Measurements from ENCODE around the gene CDH4.

CDH4 gene

GRCh38 chr20:61361501-61361900 lies 109.4 kb downstream of the CDH4 start:
- H3K36me3 ChIP-seq (ENCODE audit: insufficient read depth, low read length): no peaks in the 10 kb centered on the region
- no peak overlapping the region for H3K4me3 ChIP-seq (ENCODE audit: low read depth in 1 of 2, low read length in 2 of 2)
- peaks cover 4% of the 10 kb centered on the region for H3K4me1 ChIP-seq (ENCODE audit: insufficient read depth, low read length)
- no peaks in the 10 kb centered on the region for H3K9me3 ChIP-seq (ENCODE audit: low read length)
- H3K9ac ChIP-seq (ENCODE audit: low read length): no peak overlapping the region
- no peak overlapping the region for H3K27ac ChIP-seq (ENCODE audit: low read depth, low read length)
- H3K27me3 ChIP-seq (ENCODE audit: control insufficient read depth in 1 of 2, insufficient read depth in 2 of 2, low read length in 2 of 2): peaks cover 6 to 10% of the 10 kb centered on the region in 2 donors

GRCh38 chr20:61364147-61364546 lies 112.1 kb downstream of the CDH4 start:
- no peaks in the 10 kb centered on the region for H3K4me1 ChIP-seq (ENCODE audit: insufficient read depth, low read length)
- H3K27me3 ChIP-seq (ENCODE audit: control insufficient read depth in 1 of 2, insufficient read depth in 2 of 2, low read length in 2 of 2): peaks cover 0 to 10% of the 10 kb centered on the region in 2 donors
- H3K27ac ChIP-seq (ENCODE audit: low read depth, low read length): no peak overlapping the region
- H3K9me3 ChIP-seq (ENCODE audit: low read length): no peaks in the 10 kb centered on the region
- no peaks in the 10 kb centered on the region for H3K36me3 ChIP-seq (ENCODE audit: insufficient read depth, low read length)
- no peak overlapping the region for H3K9ac ChIP-seq (ENCODE audit: low read length)
- H3K4me3 ChIP-seq (ENCODE audit: low read depth in 1 of 2, low read length in 2 of 2): no peak overlapping the region

- Histone ChIP-seq H3K27me3 (ENCODE audit: control insufficient read depth in 1 of 2, insufficient read depth in 2 of 2, low read length in 2 of 2) (peaks cover 0 to 5% of the 10 kb centered on the region in 2 donors), H3K9me3 (ENCODE audit: low read length) (no peaks in the 10 kb centered on the region), H3K36me3 (ENCODE audit: insufficient read depth, low read length) (no peaks in the 10 kb centered on the region), H3K4me3 (ENCODE audit: low read depth in 1 of 2, low read length in 2 of 2) (no peak overlapping the region), H3K4me1 (ENCODE audit: insufficient read depth, low read length) (no peaks in the 10 kb centered on the region), H3K9ac (ENCODE audit: low read length) (no peak overlapping the region), H3K27ac (ENCODE audit: low read depth, low read length) (no peak overlapping the region)
These were observed 114.9 kb downstream of the CDH4 start for GRCh38 chr20:61366914-61367313.

- no peak overlapping the region for H3K9ac ChIP-seq (ENCODE audit: low read length)
- H3K4me1 ChIP-seq (ENCODE audit: insufficient read depth, low read length): no peaks in the 10 kb centered on the region
These were observed 117.9 kb downstream of the CDH4 start for GRCh38 chr20:61369731-61370520.

GRCh38 chr20:61370841-61371303 lies 118.8 kb downstream of the CDH4 start:
- H3K27me3 ChIP-seq (ENCODE audit: control insufficient read depth in 1 of 2, insufficient read depth in 2 of 2, low read length in 2 of 2): peaks cover 0 to 13% of the 10 kb centered on the region in 2 donors
- H3K27ac ChIP-seq (ENCODE audit: low read depth, low read length): no peak overlapping the region
- no peak overlapping the region for H3K4me3 ChIP-seq (ENCODE audit: low read depth in 1 of 2, low read length in 2 of 2)
- no peaks in the 10 kb centered on the region for H3K36me3 ChIP-seq (ENCODE audit: insufficient read depth, low read length)
- H3K4me1 ChIP-seq (ENCODE audit: insufficient read depth, low read length): no peaks in the 10 kb centered on the region
- no peaks in the 10 kb centered on the region for H3K9me3 ChIP-seq (ENCODE audit: low read length)
- no peak overlapping the region for H3K9ac ChIP-seq (ENCODE audit: low read length)

More at GRCh38 chr20:61369731-61370520, 117.9 kb downstream of the CDH4 start:
- Histone ChIP-seq H3K4me3 (ENCODE audit: low read depth in 1 of 2, low read length in 2 of 2) (no peak overlapping the region), H3K36me3 (ENCODE audit: insufficient read depth, low read length) (no peaks in the 10 kb centered on the region), H3K27ac (ENCODE audit: low read depth, low read length) (no peak overlapping the region), H3K27me3 (ENCODE audit: control insufficient read depth in 1 of 2, insufficient read depth in 2 of 2, low read length in 2 of 2) (peaks cover 0 to 13% of the 10 kb centered on the region in 2 donors), H3K9me3 (ENCODE audit: low read length) (no peaks in the 10 kb centered on the region)

GRCh38 chr20:61371501-61372136 lies 119.6 kb downstream of the CDH4 start:
- H3K9me3 ChIP-seq (ENCODE audit: low read length): no peaks in the 10 kb centered on the region

GRCh38 chr20:61372137-61373054 lies 120.3 kb downstream of the CDH4 start:
- H3K27ac ChIP-seq (ENCODE audit: low read depth, low read length): no peak overlapping the region
- no peak overlapping the region for H3K9ac ChIP-seq (ENCODE audit: low read length)
- no peaks in the 10 kb centered on the region for H3K9me3 ChIP-seq (ENCODE audit: low read length)
- H3K27me3 ChIP-seq (ENCODE audit: control insufficient read depth in 1 of 2, insufficient read depth in 2 of 2, low read length in 2 of 2): peaks cover 0 to 13% of the 10 kb centered on the region in 2 donors
- no peaks in the 10 kb centered on the region for H3K4me1 ChIP-seq (ENCODE audit: insufficient read depth, low read length)
- no peaks in the 10 kb centered on the region for H3K36me3 ChIP-seq (ENCODE audit: insufficient read depth, low read length)
- no peak overlapping the region for H3K4me3 ChIP-seq (ENCODE audit: low read depth in 1 of 2, low read length in 2 of 2)

More at GRCh38 chr20:61371501-61372136, 119.6 kb downstream of the CDH4 start:
- Histone ChIP-seq H3K27ac (ENCODE audit: low read depth, low read length) (no peak overlapping the region), H3K4me3 (ENCODE audit: low read depth in 1 of 2, low read length in 2 of 2) (no peak overlapping the region), H3K4me1 (ENCODE audit: insufficient read depth, low read length) (no peaks in the 10 kb centered on the region), H3K27me3 (ENCODE audit: control insufficient read depth in 1 of 2, insufficient read depth in 2 of 2, low read length in 2 of 2) (peaks cover 0 to 13% of the 10 kb centered on the region in 2 donors), H3K9ac (ENCODE audit: low read length) (no peak overlapping the region), H3K36me3 (ENCODE audit: insufficient read depth, low read length) (no peaks in the 10 kb centered on the region)

- Histone ChIP-seq H3K4me1 (ENCODE audit: insufficient read depth, low read length) (no peaks in the 10 kb centered on the region), H3K9me3 (ENCODE audit: low read length) (no peaks in the 10 kb centered on the region), H3K36me3 (ENCODE audit: insufficient read depth, low read length) (no peaks in the 10 kb centered on the region), H3K27ac (ENCODE audit: low read depth, low read length) (no peak overlapping the region), H3K4me3 (ENCODE audit: low read depth in 1 of 2, low read length in 2 of 2) (no peak overlapping the region), H3K27me3 (ENCODE audit: control insufficient read depth in 1 of 2, insufficient read depth in 2 of 2, low read length in 2 of 2) (peaks cover 0 to 13% of the 10 kb centered on the region in 2 donors), H3K9ac (ENCODE audit: low read length) (no peak overlapping the region)
These were observed 121.0 kb downstream of the CDH4 start for GRCh38 chr20:61373055-61373399.

GRCh38 chr20:61373956-61374545 lies 122.0 kb downstream of the CDH4 start:
- H3K4me1 ChIP-seq (ENCODE audit: insufficient read depth, low read length): no peaks in the 10 kb centered on the region
- H3K9me3 ChIP-seq (ENCODE audit: low read length): no peaks in the 10 kb centered on the region
- no peaks in the 10 kb centered on the region for H3K36me3 ChIP-seq (ENCODE audit: insufficient read depth, low read length)
- no peak overlapping the region for H3K4me3 ChIP-seq (ENCODE audit: low read depth in 1 of 2, low read length in 2 of 2)
- H3K27me3 ChIP-seq (ENCODE audit: control insufficient read depth in 1 of 2, insufficient read depth in 2 of 2, low read length in 2 of 2): peaks cover 0 to 13% of the 10 kb centered on the region in 2 donors
- H3K27ac ChIP-seq (ENCODE audit: low read depth, low read length): no peak overlapping the region
- H3K9ac ChIP-seq (ENCODE audit: low read length): no peak overlapping the region

- Histone ChIP-seq H3K9me3 (ENCODE audit: low read length) (no peaks in the 10 kb centered on the region), H3K4me3 (ENCODE audit: low read depth in 1 of 2, low read length in 2 of 2) (no peak overlapping the region), H3K27ac (ENCODE audit: low read depth, low read length) (no peak overlapping the region), H3K9ac (ENCODE audit: low read length) (no peak overlapping the region), H3K36me3 (ENCODE audit: insufficient read depth, low read length) (no peaks in the 10 kb centered on the region), H3K4me1 (ENCODE audit: insufficient read depth, low read length) (no peaks in the 10 kb centered on the region), H3K27me3 (ENCODE audit: control insufficient read depth in 1 of 2, insufficient read depth in 2 of 2, low read length in 2 of 2) (peaks cover 0 to 8% of the 10 kb centered on the region in 2 donors)
These were observed 124.6 kb downstream of the CDH4 start for GRCh38 chr20:61376541-61377240.
